LNCaP clone FGC (cell line): ENCODE data around the gene C4orf54.

ENCODE experiments used
- DNase-seq: peaks from one replicate; pipeline ENCODE4 v3.0.0-alpha.2; 2011; ENCODE audit warnings: low read depth
- H3K4me3 ChIP-seq: 2 replicates; pipeline ENCODE4 v1.5.1; 2011; ENCODE audit warnings: mild to moderate bottlenecking, low read depth, low read length, control low read depth
- TF ChIP-seq, protein P1 (sequence below): IDR thresholded peaks from 2 replicates; pipeline ENCODE4 v1.5.1; 2012; ENCODE audit warnings: mild to moderate bottlenecking; ENCODE audit not compliant: control insufficient read depth, insufficient read depth; ENCODE audit errors: extremely low read depth

C4orf54 gene

DNA sequence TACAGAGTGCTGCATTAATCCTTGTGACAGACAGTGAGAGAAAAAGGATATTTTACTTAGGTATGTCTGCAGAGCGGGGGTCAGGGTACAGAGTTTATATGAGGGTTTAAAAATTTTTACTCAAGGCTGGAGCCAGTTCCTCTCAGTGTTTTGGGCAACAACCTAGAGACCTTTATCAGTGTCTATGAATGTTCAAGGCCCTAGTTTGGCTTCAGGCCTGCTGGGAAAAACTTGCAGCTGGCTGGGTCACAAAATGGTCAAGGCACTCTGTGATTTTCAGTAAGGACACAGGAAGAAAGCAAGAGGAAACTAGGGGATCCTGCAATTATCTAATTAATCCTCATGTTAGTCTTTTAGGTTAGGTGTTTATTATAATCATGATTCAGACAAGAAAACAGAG, 10.8 kb upstream of the C4orf54 start:
- no peak for DNase-seq
- TF ChIP-seq, protein P1, sequence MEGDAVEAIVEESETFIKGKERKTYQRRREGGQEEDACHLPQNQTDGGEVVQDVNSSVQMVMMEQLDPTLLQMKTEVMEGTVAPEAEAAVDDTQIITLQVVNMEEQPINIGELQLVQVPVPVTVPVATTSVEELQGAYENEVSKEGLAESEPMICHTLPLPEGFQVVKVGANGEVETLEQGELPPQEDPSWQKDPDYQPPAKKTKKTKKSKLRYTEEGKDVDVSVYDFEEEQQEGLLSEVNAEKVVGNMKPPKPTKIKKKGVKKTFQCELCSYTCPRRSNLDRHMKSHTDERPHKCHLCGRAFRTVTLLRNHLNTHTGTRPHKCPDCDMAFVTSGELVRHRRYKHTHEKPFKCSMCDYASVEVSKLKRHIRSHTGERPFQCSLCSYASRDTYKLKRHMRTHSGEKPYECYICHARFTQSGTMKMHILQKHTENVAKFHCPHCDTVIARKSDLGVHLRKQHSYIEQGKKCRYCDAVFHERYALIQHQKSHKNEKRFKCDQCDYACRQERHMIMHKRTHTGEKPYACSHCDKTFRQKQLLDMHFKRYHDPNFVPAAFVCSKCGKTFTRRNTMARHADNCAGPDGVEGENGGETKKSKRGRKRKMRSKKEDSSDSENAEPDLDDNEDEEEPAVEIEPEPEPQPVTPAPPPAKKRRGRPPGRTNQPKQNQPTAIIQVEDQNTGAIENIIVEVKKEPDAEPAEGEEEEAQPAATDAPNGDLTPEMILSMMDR, result no peak
- no peak overlapping the region for H3K4me3 ChIP-seq

DNA sequence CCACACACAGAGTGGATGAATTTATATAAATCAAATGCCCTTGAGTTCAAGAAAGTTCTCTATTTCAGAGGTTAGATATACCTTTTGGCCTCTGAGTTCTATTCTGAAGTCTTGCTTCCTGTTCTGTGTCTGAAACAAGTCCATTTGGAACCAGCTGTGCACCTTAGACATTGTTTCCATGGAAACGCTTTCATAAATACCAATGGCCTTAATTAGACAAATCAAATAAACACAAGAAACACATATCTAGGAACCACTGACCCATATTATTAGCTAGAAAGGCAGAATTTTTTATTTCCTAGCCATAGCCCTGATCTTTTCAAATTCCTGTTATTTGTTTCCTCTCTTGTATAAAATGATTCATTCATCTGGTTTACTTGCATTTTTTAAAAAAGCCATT, 8.4 kb upstream of the C4orf54 start:
- no peak for DNase-seq
- TF ChIP-seq, protein P1, result no peak
- no peak overlapping the region for H3K4me3 ChIP-seq

DNA sequence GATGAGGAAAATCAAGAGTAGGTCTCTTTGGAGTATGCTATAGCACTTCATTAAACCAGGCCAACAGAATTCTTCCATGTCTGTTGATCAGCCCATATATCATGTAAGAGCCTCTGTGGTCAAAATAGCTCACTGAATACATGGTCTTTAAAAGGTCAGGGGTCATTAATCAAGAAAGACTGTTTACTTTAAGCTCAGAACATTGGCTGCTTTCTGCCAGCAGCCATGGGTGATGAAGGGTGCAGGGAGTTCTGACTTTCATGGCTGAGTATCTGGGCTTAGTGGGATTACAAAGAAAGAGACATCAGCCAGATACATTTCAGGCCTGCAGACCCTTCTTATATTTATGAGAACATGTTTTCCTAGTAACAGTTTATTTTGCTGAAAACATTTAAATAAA, 7.1 kb upstream of the C4orf54 start:
- DNase-seq, result no peak
- TF ChIP-seq, protein P1, result no peak
- no peak overlapping the region for H3K4me3 ChIP-seq

DNA sequence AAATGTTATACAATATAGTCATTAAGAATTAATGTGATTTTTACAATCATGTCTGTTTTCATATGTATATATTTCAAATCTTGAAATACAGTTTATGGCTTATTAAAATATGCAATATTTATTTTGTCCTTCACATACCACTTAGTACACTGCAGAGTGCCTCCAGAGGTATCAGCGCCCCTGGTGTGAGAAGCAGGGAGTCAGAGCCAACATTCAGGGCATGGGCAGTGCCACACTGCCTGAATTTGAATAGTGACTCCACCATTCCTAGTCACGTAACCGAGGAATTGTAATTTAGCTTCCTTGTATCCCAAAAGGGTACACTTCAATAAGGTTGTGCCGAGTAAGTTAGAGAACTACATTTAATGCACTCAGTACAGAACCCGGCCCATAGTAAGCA, 4.3 kb upstream of the C4orf54 start:
- TF ChIP-seq, protein P1, result no peak
- no peak for DNase-seq
- H3K4me3 ChIP-seq, result no peak overlapping the region

DNA sequence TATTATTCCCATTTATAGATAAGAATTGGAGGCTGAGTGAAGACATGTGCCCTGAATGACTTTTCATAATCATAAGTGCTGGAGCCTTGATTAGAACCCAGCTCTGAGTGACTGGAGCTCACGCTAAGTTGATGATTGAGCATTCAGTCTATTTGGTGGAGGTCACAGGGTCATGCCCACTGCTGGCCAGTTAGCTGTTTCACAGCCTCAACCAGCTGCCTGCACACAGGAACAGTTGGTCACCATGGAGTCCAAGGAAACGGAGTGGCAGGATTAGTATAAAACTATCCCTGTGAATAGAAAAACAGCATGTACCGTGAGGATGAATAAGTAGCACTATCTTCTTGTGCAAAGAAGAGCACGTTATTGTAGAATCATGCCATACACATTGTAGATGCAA, 1.0 kb upstream of the C4orf54 start:
- no peak for DNase-seq
- TF ChIP-seq, protein P1, result no peak
- H3K4me3 ChIP-seq, result no peak overlapping the region

DNA sequence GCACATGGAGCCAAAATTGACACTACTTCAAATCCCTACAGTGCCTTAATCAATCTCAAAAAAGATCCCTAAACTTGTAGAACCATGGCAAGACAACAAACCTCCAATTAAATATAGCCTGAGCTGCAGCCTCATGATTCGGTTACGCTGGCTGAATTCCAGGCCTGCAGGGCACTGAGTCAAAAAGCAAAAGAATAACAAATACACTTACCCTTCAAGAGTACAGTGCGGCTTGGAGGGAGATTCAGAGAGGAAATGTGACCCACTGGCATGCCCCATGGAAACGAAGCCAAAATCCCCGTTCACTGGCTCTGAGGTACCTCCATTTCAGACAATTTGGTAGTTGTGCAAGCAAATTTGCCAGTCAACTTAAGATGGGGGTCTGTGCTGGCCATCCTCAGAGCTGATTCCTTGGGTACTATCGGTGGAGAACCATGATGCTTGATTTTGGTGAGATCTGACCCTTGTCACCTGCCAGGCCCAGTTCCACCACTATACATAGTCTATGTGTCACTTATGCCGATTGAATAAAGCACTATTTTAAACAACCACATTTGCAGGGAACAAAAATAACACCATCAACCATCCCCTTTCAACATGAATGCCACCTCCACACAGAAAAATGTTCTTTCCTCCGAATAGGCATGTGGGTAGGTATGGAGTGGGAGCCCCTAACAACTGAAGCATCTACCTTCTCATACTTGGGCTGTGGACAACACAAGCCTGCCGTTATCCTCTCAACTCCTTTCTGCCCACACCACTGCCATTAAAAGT, 2.1 kb downstream of the C4orf54 start:
- DNase-seq, result peak; percentile 35
- TF ChIP-seq, protein P1, result no peak
- no peak overlapping the region for H3K4me3 ChIP-seq

DNA sequence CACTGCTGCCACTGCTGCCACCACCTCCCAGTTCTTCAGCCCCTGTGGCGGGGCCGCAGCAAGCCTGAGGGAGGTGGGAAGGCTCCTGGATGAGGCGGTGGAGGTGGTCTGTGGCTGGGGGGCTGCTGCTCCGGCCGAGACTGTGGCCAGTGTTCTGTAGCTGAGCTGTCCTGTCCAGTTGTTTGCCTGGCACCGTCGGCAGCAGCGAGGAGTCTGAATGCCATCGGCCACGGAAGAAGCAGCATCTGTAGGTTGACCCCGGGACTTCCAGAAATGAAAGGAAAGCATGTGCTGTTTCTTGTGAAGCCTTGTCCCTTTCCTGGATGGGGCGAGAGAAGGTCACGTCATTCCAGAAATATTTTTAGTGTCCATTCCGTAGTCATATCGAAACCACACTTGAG, 3.3 kb downstream of the C4orf54 start:
- DNase-seq, result no peak
- no peak overlapping the region for H3K4me3 ChIP-seq

More for the DNA sequence above, 3.3 kb downstream of the C4orf54 start:
- TF ChIP-seq, protein P1, result no peak
